HUES6 (cell line): ENCODE measurements around the gene NEDD4.

Experiments used
- H3K27ac ChIP-seq: 2 replicates; pipeline ENCODE4 v1.7.0; 2013; ENCODE audit warnings: low read depth, mild to moderate bottlenecking, low read length, inconsistent platforms
- H3K27me3 ChIP-seq: 2 replicates; pipeline ENCODE4 v1.6.1; 2013; ENCODE audit warnings: low read length; ENCODE audit not compliant: control insufficient read depth, insufficient read depth
- H3K36me3 ChIP-seq: 2 replicates; pipeline ENCODE4 v1.6.1; 2013; ENCODE audit warnings: low read length; ENCODE audit not compliant: control insufficient read depth, insufficient read depth
- H3K4me1 ChIP-seq: 2 replicates; pipeline ENCODE4 v1.6.1; 2013; ENCODE audit warnings: low read length; ENCODE audit not compliant: control insufficient read depth, insufficient read depth
- H3K4me3 ChIP-seq: 2 replicates; pipeline ENCODE4 v1.5.1; 2013; ENCODE audit warnings: low read depth, low read length
- H3K9ac ChIP-seq: one replicate; pipeline ENCODE4 v1.6.1; 2013; ENCODE audit warnings: mild to moderate bottlenecking, low read length
- H3K9me3 ChIP-seq: 2 replicates; pipeline ENCODE4 v1.6.1; 2013; ENCODE audit warnings: low read depth, low read length; ENCODE audit not compliant: control insufficient read depth, insufficient read depth

The NEDD4 gene

GRCh38 chr15:55989383-55989782 lies 4.0 kb downstream of the NEDD4 start:
- Histone ChIP-seq H3K9me3 (no peaks in the 10 kb centered on the region), H3K27ac (no peak overlapping the region), H3K4me3 (no peak overlapping the region), H3K27me3 (peaks cover 12% of the 10 kb centered on the region), H3K36me3 (no peaks in the 10 kb centered on the region), H3K9ac (no peak overlapping the region), H3K4me1 (peaks cover 14% of the 10 kb centered on the region; the same call in 1 of the 2 replicates)

DNA sequence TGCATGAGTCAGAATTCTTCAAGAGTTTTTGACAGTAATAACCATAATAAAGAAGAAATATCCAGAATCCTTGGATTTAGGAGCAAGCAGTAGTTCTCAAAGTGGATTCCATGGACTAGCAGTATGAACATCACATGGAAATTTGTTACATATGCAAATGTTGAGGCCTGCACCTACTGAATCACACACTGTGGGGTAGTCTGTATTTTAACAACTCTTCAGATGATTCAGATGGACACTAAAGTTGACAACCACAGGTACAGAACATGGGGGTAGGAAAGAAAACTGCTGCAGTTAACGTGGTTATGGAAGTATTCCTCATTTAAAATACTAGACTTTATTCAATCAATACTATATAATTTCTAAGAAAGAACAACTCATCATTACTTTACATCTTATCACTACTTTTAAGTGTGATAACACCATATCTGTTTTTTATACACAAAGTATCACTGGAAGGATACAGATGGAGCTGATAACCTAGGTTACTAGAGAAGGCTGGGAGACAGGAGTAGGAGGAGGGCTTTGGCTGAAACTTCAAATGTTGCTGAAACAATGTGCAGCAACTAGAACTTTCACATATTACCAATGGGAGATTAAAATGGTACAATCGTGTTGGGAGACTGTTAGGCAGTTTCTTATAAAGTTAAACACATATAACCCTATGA lies 11.7 kb downstream of the NEDD4 start:
- no peak overlapping the region for H3K4me3 ChIP-seq
- H3K9ac ChIP-seq: no peak overlapping the region
- no peaks in the 10 kb centered on the region for H3K4me1 ChIP-seq
- no peak overlapping the region for H3K27ac ChIP-seq
- H3K36me3 ChIP-seq: no peaks in the 10 kb centered on the region
- H3K27me3 ChIP-seq: no peaks in the 10 kb centered on the region
- H3K9me3 ChIP-seq: no peaks in the 10 kb centered on the region

DNA sequence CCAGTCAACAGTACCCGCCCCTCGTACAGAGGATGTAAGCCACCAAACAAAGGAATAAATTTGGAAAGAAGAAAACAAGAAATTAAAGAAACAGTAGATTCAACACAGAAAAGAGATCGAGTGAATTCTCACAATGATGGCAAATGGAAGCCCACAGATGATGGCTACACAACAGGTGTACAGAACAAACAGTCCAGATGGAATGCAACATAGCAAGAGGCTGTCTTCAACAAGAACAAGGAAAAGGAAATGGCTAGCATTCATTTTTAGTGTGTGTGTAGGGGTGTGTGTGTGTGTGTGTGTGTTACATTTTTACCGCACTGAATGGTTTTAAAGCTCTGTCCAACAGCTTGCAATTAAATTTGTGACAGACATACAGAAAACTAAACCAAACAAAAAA lies 12.9 kb downstream of the NEDD4 start:
- Histone ChIP-seq H3K27me3 (no peaks in the 10 kb centered on the region), H3K4me1 (no peaks in the 10 kb centered on the region), H3K9ac (no peak overlapping the region), H3K9me3 (no peaks in the 10 kb centered on the region), H3K4me3 (no peak overlapping the region), H3K36me3 (no peaks in the 10 kb centered on the region), H3K27ac (no peak overlapping the region)

DNA sequence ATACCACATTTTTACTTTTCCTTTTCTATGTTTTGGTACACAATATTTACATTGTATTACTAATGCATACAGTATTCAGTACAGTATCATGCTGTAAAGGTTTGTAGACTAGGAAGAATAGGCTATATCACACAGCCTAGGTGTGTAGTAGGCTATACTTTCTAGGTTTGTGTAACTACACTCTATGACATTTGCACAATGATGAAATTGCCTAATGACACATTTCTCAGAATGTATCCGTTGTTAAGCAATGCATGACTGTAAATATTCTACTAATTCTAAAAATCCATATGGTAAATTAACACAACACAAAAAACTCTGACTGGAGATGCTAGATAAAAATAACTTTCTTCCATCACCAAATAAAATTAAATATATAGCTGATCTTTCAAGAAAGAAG lies 16.2 kb downstream of the NEDD4 start:
- Histone ChIP-seq H3K36me3 (no peaks in the 10 kb centered on the region), H3K4me3 (no peak overlapping the region), H3K9ac (no peak overlapping the region), H3K9me3 (no peaks in the 10 kb centered on the region), H3K27me3 (no peaks in the 10 kb centered on the region), H3K4me1 (no peaks in the 10 kb centered on the region), H3K27ac (no peak overlapping the region)

DNA sequence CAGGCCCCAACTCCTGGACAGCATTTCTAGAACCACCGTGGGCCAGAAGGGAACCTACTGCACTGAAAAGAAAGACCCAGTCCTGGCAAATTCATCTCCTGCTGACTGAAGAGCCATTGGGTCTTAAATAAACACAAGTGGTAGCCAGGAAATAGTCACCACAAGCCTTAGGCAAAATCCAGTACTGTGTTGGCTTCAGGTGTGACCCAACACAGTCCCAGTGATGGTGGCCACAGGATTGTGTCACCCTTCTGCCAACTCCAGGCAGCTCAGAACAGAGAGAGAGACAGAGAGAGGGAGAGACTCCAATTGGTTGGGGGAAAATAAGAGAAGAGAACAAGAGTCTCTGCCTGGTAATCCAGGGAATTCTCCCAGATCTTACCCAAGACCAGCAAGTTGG lies 23.1 kb downstream of the NEDD4 start:
- H3K27me3 ChIP-seq: no peaks in the 10 kb centered on the region
- H3K4me1 ChIP-seq: no peaks in the 10 kb centered on the region
- H3K9ac ChIP-seq: no peak overlapping the region
- H3K9me3 ChIP-seq: no peaks in the 10 kb centered on the region
- no peak overlapping the region for H3K27ac ChIP-seq
- no peaks in the 10 kb centered on the region for H3K36me3 ChIP-seq
- H3K4me3 ChIP-seq: no peak overlapping the region

DNA sequence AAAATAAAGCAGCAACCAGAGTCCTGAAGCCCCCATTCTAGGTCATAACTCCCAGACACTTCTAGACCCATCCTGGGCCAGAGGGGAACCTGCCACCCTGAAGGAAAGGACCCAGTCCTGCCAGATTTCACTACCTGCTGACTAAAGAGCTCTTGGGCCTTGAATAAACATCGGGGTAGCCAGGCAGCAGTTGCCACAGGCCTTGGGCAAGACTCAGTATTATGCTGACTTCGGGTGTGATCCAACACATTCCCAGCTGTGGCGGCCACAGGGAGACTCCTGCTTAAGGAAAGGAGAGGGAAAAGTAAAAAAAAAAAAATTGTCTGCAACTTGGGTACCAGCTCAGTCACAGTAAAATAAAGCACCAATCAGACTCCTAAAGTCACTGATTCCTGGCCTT lies 23.8 kb downstream of the NEDD4 start:
- Histone ChIP-seq H3K9me3 (no peaks in the 10 kb centered on the region), H3K36me3 (no peaks in the 10 kb centered on the region), H3K9ac (no peak overlapping the region), H3K4me3 (no peak overlapping the region), H3K27ac (no peak overlapping the region), H3K4me1 (no peaks in the 10 kb centered on the region), H3K27me3 (no peaks in the 10 kb centered on the region)

- no peak overlapping the region for H3K4me3 ChIP-seq
- no peak overlapping the region for H3K9ac ChIP-seq
- H3K4me1 ChIP-seq: no peaks in the 10 kb centered on the region
- no peaks in the 10 kb centered on the region for H3K36me3 ChIP-seq
- no peaks in the 10 kb centered on the region for H3K9me3 ChIP-seq
- H3K27me3 ChIP-seq: no peaks in the 10 kb centered on the region
- H3K27ac ChIP-seq: no peak overlapping the region
These were observed 24.5 kb downstream of the NEDD4 start for GRCh38 chr15:55968923-55969322.

DNA sequence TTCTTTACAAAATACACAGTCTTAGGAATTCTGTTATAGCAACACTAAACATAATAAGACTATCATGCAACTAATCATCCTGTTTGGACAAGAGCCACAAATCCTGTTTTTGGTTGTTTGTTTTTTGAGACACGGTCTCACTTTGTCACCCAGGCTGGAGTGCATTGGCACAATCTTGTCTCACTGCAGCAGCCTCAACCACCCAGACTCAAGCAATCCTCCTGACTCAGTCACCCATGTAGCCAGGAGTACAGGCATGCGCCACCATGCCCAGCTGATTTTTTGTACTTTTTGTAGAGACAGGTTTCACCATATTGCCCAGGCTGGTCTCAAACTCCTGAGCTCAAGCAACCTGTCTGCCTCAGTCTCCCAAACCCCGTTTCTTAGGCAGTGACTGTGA lies 28.3 kb downstream of the NEDD4 start:
- H3K27ac ChIP-seq: no peak overlapping the region
- no peaks in the 10 kb centered on the region for H3K36me3 ChIP-seq
- H3K9ac ChIP-seq: no peak overlapping the region
- H3K27me3 ChIP-seq: no peaks in the 10 kb centered on the region
- H3K4me1 ChIP-seq: no peaks in the 10 kb centered on the region
- no peaks in the 10 kb centered on the region for H3K9me3 ChIP-seq
- no peak overlapping the region for H3K4me3 ChIP-seq

DNA sequence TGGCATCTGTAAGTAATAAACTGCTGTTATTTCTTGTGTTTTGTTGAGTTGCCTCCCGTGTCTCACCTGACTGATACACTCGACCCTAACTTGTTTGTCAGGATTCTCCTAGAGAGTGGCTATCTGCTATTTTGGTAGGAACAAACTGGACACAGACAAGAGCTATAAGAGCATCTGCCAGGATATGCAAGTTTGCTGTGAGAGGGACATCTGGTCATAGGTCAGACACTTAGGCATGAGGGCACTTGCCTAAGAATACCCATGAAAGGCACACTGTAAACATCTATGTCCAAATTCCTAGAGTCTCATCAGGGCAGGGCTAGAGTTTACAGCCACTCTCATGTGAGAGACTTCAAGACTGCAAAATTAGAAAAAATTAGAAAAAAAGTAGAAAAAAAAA lies 32.5 kb downstream of the NEDD4 start:
- no peaks in the 10 kb centered on the region for H3K36me3 ChIP-seq
- no peak overlapping the region for H3K27ac ChIP-seq
- no peaks in the 10 kb centered on the region for H3K27me3 ChIP-seq
- H3K9me3 ChIP-seq: no peaks in the 10 kb centered on the region
- no peaks in the 10 kb centered on the region for H3K4me1 ChIP-seq
- H3K4me3 ChIP-seq: no peak overlapping the region
- H3K9ac ChIP-seq: no peak overlapping the region

DNA sequence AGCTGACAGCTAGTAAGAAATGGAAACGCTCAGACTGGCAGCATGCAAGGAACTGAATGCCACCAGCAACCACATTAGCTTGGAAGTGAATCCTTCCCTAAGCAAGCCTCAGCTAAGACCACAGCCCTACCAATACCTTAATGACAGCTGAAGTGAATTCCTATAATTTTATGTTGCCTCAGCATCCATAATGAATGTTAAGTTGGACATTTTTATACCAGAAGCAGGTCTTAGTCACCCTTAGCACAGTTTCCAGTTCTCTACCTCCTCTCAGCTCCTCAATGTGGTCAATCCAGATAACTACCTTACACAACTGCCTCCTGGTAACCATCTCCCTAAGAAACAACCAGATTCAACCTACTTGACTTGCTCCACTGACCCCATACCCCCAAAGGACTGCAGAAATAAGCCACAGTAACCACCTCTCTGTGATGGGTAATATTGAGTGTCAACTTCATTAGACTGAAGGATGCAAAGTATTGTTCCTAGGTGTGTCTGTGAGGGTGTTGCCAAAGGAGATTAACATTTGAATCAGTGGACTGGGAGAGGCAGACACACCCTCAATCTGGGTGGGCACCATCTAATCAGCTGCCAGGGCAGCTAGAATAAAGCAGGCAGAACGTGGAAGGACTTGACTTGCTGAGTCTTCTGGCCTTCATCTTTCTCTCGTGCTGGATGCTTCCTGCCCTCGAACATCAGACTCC lies 33.5 kb downstream of the NEDD4 start:
- Histone ChIP-seq H3K27me3 (no peaks in the 10 kb centered on the region), H3K4me3 (no peak overlapping the region), H3K4me1 (no peaks in the 10 kb centered on the region), H3K9me3 (no peaks in the 10 kb centered on the region), H3K36me3 (no peaks in the 10 kb centered on the region), H3K27ac (no peak overlapping the region), H3K9ac (no peak overlapping the region)

- H3K4me3 ChIP-seq: no peak overlapping the region
- H3K27me3 ChIP-seq: no peaks in the 10 kb centered on the region
- no peaks in the 10 kb centered on the region for H3K4me1 ChIP-seq
- no peak overlapping the region for H3K9ac ChIP-seq
- no peak overlapping the region for H3K27ac ChIP-seq
- no peaks in the 10 kb centered on the region for H3K36me3 ChIP-seq
- H3K9me3 ChIP-seq: no peaks in the 10 kb centered on the region
These were observed 35.1 kb downstream of the NEDD4 start for GRCh38 chr15:55958349-55958748.
